Measurements from ENCODE around the gene DCC.
"Not testable (repeated sequence)": the region's sequence is repeated elsewhere in the genome, so short reads cannot be mapped to it uniquely, and the experiment has no call there.

The DCC gene

DNA sequence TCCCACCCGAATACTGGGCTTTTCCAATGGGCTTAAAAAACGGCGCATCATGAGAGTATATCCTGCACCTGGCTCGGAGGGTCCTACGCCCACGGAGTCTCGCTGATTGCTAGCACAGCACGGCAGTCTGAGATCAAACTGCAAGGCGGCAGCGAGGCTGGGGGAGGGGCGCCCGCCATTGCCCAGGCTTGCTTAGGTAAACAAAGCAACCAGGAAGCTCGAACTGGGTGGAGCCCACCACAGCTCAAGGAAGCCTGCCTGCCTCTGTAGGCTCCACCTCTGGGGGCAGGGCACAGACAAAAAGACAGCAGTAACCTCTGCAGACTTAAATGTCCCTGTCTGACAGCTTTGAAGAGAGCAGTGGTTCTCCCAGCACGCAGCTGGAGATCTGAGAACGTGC is 1171.7 kb downstream of the DCC start:
- DNase-seq (ENCODE audit: low read depth, low spot score); H3K27ac ChIP-seq: not testable (repeated sequence)

DNA sequence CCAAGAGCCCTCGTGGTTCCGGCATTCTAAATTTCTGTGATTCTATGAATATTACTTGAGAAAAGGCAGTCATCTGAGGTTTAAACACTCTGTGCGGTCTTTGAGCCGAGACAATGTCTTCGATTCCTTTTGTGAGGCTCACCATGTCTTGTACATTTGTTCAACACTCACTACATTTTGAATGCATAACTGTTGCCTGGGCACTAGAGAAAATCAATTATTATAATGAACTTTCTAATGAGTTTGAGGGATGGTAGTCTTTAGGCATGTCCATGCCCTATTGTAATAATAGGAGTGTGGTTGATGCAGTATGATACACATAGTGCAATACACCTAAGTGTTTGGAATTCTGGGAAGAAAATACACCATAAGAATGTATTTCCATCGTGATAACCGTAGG is 1181.1 kb downstream of the DCC start:
- H3K27ac ChIP-seq: no peak overlapping the region
- DNase-seq (ENCODE audit: low read depth, low spot score): no peak

DNA sequence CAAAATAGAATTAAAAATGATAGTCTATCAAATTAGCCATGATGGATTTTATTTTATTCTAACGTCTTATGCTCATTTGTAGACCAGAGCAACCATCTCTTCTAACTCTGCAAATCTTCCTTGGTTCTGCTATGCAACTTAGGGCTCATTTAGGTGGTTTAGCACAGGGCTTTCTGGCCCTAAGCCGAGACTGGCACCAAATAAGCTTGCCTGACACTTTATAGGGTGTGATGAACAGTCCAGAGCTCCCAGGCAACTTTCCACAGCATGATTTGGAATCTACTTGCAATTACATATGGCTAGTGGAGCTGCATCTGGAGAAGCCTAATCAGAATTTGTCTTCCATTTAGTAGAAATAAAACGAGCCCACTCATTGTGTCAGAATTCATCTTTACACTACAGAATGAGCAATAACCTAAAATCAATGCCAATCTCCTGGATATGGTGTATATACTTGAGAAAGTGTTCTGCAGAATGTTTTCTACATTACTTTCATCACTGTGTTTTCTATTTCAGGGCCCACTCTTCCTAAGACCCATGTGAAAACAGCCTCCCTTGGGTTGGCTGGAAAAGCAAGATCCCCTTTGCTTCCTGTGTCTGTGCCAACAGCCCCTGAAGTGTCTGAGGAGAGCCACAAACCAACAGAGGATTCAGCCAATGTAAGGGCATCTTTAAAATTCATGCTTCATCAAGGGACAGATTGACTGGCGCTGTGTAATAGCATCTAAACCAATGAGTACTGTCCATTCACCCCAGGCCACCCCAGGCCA is 1186.3 kb downstream of the DCC start:
- DNase-seq (ENCODE audit: low read depth, low spot score): no peak
- H3K27ac ChIP-seq: no peak overlapping the region

DNA sequence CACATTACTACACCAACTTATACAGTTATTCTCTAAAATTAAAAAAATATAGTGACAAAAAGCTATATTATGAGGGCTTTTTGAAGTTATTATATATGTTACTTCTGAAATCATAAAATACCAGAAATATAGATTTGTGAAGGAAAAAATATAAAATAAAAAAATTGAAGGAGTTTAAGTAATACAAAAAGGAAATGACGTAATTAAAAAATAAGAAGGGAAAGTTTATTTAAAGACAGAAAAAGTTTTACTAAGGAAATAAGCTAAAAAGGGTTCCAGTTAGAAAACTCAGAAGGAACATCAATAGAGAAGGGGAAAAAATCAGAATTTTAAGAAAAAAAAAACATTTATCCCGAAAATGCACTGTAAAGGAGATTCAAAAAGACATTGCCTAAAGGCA is 1187.4 kb downstream of the DCC start:
- no peak overlapping the region for H3K27ac ChIP-seq
- no peak for DNase-seq (ENCODE audit: low read depth, low spot score)

DNA sequence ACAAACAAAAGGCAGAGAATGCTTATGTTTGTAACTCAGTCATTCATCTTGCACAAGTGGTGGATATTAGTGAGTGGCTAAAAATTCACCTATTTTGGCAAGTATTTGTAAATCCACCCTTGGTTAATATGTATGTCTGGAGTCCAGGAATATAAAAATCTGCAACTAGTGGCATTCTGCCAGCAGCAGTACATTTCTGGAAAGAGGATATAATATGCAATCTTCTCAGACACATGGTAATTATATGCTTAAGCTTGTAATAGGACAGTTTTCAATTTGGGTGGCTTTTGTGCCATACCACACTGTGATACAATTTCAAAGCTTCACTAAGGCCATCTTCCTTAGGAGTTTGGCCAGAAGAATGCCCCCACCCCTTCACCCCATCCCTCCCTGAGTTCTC is 1191.2 kb downstream of the DCC start:
- DNase-seq (ENCODE audit: low read depth, low spot score): no peak
- H3K27ac ChIP-seq: no peak overlapping the region

DNA sequence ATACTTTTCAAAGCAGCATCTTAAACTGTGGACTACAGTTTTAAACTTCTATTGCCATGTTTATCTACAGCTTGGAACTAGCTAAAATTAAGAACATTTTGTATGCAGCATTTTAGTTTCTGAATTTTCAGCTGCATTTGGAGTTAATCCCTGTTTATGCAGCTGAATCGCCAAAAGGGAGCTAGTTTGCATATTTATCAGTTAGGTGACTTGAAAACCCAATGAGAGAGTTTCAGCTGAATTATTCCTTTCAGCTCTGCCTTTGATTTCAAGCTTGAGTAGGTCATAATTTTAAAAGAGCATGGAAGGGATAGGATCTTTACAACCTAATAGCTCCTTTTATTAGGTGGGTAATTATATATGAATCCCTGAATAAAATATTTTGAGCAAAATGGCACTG is 1191.9 kb downstream of the DCC start:
- no peak for DNase-seq (ENCODE audit: low read depth, low spot score)

DNA sequence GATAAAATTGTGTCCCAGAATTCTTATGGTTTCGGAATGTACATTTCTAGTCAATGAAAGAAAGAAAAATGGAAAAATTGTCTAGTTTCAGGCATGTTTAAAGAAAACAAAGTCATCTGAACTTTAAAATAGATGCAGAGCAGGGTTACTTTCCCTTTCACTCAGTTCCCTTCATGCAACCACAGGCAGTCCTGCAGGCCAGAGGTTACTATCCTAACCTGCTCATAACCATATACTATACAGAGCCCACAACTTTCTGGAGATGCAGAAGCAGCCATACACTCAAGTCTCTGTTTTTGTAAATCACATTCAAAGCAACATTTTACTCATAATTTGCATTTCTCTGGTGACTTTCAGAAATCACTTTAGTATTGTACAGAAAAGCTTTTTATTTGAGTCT is 1194.2 kb downstream of the DCC start:
- DNase-seq (ENCODE audit: low read depth, low spot score): no peak
- no peak overlapping the region for H3K27ac ChIP-seq

More for the DNA sequence above, 1191.9 kb downstream of the DCC start:
- no peak overlapping the region for H3K27ac ChIP-seq

DNA sequence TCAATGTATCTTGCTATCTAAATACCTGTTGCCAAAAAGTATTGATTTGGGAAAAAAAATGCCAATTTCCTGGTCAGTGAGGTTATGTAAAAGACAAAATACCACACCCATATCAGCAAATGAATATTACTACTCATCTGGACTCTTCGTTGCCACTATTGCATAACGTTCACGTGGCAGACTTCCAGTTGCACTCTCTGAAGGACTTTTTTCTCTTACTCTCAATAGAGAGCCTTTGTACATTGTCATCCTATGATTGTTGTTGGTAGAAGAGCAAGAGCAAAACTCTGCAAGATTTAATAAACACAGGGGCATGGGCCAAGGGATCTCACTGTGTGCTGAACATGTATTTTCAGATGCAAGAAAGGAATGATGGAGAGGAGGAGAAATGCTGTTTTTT is 1194.7 kb downstream of the DCC start:
- DNase-seq (ENCODE audit: low read depth, low spot score): no peak
- no peak overlapping the region for H3K27ac ChIP-seq

DNA sequence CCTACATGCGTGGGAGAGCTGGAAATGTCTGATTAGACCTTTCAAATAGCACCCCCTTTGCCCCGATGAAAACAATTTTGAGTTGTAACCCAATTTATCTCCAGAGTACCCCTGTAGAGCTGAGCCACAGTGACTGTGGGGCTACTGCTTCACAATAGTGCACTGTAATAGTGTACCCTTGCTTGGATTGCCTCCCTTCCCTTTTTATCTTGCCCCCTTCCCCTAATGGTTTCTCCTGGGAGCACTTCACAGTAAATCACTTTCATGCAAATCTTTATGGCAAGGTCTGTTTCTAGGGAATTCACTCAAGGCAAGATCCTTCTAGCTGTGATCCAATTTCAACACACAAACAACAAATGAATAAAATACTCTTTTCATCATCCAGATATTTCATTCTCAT is 1196.9 kb downstream of the DCC start:
- H3K27ac ChIP-seq: no peak overlapping the region

DNA sequence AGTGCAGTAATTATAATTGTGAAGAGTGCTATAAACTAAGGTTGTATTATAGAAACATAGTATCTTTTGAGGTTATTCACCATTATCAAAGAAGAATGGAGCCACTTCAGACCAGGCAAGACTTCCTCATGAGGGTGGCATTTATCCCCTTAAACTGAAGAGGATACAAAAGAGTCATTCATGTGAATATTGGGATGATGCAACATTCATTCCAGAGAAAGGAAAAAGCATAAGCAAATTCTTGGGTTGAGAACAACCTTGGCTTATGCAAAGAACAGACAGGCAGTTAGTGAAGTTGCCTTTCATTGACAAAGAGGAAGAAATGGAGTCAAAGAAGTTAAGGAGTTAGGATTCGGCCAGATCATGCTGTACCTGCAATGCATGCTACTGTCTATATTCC is 1201.9 kb downstream of the DCC start:
- no peak overlapping the region for H3K27ac ChIP-seq
- DNase-seq (ENCODE audit: low read depth, low spot score): no peak

More for the DNA sequence above, 1196.9 kb downstream of the DCC start:
- no peak for DNase-seq (ENCODE audit: low read depth, low spot score)

DNA sequence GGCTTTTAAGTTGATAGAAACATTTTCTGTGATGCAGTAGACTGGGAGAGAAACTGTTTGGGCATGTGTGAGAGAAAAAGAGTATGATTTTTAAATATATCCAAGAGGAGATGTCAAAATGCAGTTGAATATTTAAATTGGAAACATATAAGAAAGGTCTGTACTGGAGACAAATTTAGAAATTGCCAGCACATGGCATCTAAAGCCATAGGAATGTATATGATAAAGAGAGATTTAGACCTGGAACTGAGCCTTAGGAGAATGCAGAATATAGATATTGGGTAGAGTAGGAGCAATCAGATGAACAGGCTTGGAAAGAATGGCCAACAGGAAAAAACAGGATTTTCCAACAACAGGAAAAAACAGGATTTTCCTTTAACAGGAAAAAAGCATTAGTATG is 1203.7 kb downstream of the DCC start:
- H3K27ac ChIP-seq: no peak overlapping the region
- no peak for DNase-seq (ENCODE audit: low read depth, low spot score)

DNA sequence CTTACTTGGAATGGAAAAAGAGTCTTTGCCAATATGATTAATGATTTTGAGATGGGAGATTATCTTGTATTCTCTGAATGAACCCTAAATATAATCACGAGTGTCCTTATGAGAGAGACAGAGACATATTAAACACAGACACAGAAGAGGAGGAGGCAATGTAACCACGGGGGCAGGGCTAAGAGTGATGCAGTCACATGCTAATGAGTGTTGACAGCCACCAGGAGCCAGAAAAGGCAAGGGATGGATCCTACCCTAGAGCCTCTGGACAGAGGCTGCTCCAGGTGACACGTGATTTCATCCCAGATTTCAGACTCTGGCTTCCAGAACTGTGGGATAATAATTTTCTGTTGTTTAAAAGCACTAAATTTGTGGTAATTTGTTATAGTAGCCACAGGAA is 1204.9 kb downstream of the DCC start:
- no peak for DNase-seq (ENCODE audit: low read depth, low spot score)

DNA sequence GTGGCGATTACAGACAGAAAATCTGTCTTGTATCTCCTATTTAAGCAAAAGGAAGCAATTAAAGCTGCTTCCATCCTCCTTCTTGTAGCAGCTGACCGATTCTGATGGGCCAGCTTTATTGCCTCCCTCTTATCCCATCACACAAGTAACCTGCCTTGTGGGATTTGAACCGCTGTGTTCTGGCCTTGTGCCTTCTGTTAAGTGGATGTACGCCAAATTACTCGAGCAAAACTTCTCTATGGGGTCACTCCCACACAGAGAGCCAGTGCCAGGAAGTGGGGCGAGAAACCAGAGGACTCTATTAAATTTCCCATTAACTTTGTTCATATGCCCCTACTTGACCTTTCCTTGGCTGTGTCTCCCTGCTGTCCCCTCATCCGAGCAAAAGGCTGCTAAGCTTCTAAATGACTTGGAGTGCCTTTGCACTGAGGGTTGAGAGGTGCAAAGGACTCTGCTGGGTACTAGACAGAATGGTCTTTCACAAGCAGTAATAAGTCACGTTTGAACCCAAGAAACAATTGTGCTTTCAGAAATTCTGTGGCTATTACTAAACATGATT is 1212.0 kb downstream of the DCC start:
- DNase-seq (ENCODE audit: low read depth, low spot score): no peak

More for the DNA sequence above, 1204.9 kb downstream of the DCC start:
- no peak overlapping the region for H3K27ac ChIP-seq

DNA sequence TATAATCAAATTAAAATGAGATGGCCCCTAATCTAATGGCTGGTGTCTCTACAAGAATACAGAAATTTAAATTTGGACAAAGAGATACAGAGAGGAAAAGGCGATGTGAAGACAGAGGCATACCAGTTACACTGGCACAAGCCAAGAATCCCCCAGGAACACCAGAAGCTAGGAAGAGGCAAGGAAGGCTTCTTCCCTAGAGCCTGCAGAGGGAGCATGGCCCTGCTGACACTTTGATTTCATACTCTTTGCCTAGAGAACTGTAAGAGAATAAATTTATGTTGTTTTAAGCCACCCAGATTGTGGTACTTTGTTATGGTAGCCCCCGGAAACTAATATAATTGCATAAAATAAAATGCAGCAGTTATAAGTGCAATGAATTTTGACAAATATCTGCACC is 1213.0 kb downstream of the DCC start:
- no peak overlapping the region for H3K27ac ChIP-seq
- no peak for DNase-seq (ENCODE audit: low read depth, low spot score)

More for the DNA sequence above, 1212.0 kb downstream of the DCC start:
- no peak overlapping the region for H3K27ac ChIP-seq

DNA sequence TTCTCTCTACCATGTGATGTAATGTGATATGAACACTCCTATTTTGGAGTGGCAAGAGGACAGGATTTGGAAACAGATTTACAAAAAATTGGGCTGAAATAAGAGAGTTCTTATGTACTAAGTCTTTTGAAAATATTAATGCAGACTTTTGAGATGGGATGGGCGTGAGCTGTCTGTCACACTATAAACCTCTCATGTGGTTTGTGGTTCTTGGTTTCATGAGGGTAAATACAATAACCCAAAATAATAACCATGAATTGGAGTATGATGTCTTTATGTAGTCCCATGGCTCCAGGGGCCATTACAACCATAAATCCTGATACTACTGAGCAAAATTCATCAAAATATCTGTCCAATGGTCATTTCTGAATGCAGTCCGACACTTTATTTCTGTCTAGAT is 1216.5 kb downstream of the DCC start:
- no peak overlapping the region for H3K27ac ChIP-seq
- DNase-seq (ENCODE audit: low read depth, low spot score): no peak

DNA sequence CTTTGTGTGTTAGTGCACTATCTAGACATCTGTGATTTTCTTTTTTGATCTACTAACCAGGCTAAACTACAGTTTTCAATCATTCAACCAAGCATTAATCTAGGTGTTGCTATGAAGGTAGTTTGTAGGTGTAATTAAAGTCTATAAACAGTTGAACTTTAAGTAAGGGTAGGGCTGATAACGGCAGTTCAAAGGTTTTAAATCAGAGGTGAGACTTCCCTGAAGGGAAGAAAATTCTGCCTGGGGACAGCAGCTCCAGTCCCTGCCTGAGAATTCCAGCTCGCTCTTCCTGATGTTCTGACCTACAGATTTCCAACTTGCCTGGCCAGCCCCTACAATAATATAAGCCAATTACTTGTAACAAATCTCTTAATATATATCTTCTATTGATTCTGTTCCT is 1220.5 kb downstream of the DCC start:
- DNase-seq (ENCODE audit: low read depth, low spot score): no peak
- H3K27ac ChIP-seq: no peak overlapping the region

DNA sequence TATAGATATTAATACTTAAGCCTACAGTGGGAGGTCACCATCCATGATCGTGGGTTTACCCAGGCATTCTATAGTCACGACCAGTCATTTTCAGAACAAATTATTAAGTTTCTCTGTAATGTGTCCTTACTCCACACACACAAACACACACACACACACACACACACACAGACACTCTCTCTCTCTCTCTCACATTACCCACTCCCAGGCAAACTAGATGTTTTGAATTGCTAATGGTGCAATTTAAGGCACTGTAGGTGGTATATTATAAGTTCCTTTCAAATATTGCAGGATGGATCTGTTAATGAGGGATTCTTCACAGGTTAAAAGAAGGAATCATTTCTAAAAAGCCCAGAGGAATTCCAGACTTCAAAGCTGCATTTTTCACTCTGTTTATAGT is 1226.6 kb downstream of the DCC start:
- H3K27ac ChIP-seq: no peak overlapping the region

DNA sequence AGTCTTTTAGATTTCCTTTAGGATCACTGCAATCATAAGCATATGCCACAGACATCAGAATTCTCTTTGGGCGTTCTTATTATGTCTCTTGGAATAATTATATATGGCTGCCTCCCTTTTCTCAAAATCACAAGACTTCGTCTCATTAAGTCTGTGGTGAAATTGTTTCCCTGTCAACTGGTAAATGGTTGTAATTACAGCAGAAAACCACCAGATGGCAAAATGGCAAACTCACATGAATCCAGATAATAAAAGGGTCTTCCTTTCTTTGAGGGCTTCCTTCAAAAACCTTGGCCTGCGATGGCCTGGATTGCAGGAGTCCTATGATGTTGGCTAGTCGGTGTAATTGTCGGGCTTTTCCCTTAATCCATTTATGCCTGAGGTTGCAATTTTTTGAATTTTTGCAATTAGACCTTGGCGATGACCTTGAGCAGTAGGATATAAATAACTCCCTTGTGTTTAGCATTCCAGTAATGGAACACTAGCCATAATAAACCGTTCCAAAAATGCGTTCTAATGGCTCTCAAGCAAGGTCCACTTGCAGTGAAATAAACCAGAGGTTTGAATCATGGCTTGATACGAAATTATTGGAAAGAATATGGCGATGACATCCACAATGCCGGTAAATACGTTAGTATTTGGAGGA is 1228.1 kb downstream of the DCC start:
- no peak for DNase-seq (ENCODE audit: low read depth, low spot score)
- no peak overlapping the region for H3K27ac ChIP-seq

More for the DNA sequence above, 1226.6 kb downstream of the DCC start:
- DNase-seq (ENCODE audit: low read depth, low spot score): no peak

Data from epithelial cell of prostate (primary cell).